Measurements from ENCODE around the gene RAB15. TPM values are rescaled to one million over a fixed set of nuclear protein-coding genes. Genes with fewer than 3 reads are reported as not detected.

RAB15 gene
- total and polyA plus RNA-seq, 2 of the 8 experiments (the other 6 are each of a cell fraction or from before 2014, with no cell fraction given), result 38.8 to 58.1 TPM

GRCh38 chr14:64946310-64947045 is 25.7 kb downstream of the RAB15 start (continued):
- TF ChIP-seq, protein P1, sequence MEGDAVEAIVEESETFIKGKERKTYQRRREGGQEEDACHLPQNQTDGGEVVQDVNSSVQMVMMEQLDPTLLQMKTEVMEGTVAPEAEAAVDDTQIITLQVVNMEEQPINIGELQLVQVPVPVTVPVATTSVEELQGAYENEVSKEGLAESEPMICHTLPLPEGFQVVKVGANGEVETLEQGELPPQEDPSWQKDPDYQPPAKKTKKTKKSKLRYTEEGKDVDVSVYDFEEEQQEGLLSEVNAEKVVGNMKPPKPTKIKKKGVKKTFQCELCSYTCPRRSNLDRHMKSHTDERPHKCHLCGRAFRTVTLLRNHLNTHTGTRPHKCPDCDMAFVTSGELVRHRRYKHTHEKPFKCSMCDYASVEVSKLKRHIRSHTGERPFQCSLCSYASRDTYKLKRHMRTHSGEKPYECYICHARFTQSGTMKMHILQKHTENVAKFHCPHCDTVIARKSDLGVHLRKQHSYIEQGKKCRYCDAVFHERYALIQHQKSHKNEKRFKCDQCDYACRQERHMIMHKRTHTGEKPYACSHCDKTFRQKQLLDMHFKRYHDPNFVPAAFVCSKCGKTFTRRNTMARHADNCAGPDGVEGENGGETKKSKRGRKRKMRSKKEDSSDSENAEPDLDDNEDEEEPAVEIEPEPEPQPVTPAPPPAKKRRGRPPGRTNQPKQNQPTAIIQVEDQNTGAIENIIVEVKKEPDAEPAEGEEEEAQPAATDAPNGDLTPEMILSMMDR (IDR thresholded peaks at IDR 0.05; ENCODE audit: control extremely low read depth in 1 of 3, insufficient read depth in 1 of 3, low read depth in 1 of 3, low read length in 3 of 3), result no peak
- TF ChIP-seq, protein P2, sequence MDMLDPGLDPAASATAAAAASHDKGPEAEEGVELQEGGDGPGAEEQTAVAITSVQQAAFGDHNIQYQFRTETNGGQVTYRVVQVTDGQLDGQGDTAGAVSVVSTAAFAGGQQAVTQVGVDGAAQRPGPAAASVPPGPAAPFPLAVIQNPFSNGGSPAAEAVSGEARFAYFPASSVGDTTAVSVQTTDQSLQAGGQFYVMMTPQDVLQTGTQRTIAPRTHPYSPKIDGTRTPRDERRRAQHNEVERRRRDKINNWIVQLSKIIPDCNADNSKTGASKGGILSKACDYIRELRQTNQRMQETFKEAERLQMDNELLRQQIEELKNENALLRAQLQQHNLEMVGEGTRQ (IDR thresholded peaks at IDR 0.05; ENCODE audit: low read length), result no peak
- TF ChIP-seq ASH2L (IDR thresholded peaks at IDR 0.05; ENCODE audit: low read length), result no peak
- TF ChIP-seq SP1 (IDR thresholded peaks at IDR 0.05; ENCODE audit: low read depth, low read length), result no peak
- no peak for TF ChIP-seq BACH1 (IDR thresholded peaks at IDR 0.05; ENCODE audit: low read length)
- no peak for TF ChIP-seq GABPA (IDR thresholded peaks at IDR 0.05; ENCODE audit: borderline replicate concordance, insufficient read depth, low read length)
- no peak for TF ChIP-seq ZNF274 (IDR thresholded peaks at IDR 0.05; ENCODE audit: borderline replicate concordance, extremely low read depth, low read length)

Data from H1 (cell line).